Mesendoderm (in vitro differentiated cells): ENCODE results near the gene OR51B4.
"Not testable (repeated sequence)": the region's sequence is repeated elsewhere in the genome, so short reads cannot be mapped to it uniquely, and the experiment has no call there.

Experiments
- DNase-seq: peaks from one replicate; pipeline ENCODE4 v3.0.0; 2013
- H2AK5ac ChIP-seq: 2 replicates; pipeline ENCODE4 v1.6.1; 2013; ENCODE audit warnings: low read length, inconsistent platforms
- H2BK120ac ChIP-seq: 2 replicates; pipeline ENCODE4 v1.6.1; 2013; ENCODE audit warnings: low read depth, mild to moderate bottlenecking, low read length, moderate library complexity, mixed read lengths
- H2BK15ac ChIP-seq: replicated peaks from 2 replicates; pipeline ENCODE4 v1.6.1; 2013; ENCODE audit warnings: low read depth, mild to moderate bottlenecking, moderate library complexity
- H2BK5ac ChIP-seq: 2 replicates; pipeline ENCODE4 v1.6.1; 2013; ENCODE audit warnings: low read length, inconsistent platforms
- H3K18ac ChIP-seq: 2 replicates; pipeline ENCODE4 v1.6.1; 2013; ENCODE audit warnings: mild to moderate bottlenecking, low read length, mixed read lengths
- H3K23ac ChIP-seq: one replicate; pipeline ENCODE4 v1.6.1; 2013; ENCODE audit warnings: low read length
- H3K27ac ChIP-seq: 2 replicates; pipeline ENCODE4 v1.5.1; 2013; ENCODE audit warnings: low read depth, mild to moderate bottlenecking, inconsistent platforms, low read length, moderate library complexity
- H3K27me3 ChIP-seq: 2 replicates; pipeline ENCODE4 v1.6.1; 2013; ENCODE audit warnings: low read length, control low read depth, mild to moderate bottlenecking, inconsistent platforms; ENCODE audit not compliant: insufficient read depth, poor library complexity
- H3K36me3 ChIP-seq: 2 replicates; pipeline ENCODE4 v1.6.1; 2013; ENCODE audit warnings: low read length, inconsistent platforms; ENCODE audit not compliant: control insufficient read depth, insufficient read depth
- H3K4ac ChIP-seq: one replicate; pipeline ENCODE4 v1.6.1; 2013; ENCODE audit warnings: low read depth, mild to moderate bottlenecking, low read length, moderate library complexity
- H3K4me1 ChIP-seq: 2 replicates; pipeline ENCODE4 v1.6.1; 2013; ENCODE audit warnings: low read depth, low read length, inconsistent platforms; ENCODE audit not compliant: control insufficient read depth
- H3K4me2 ChIP-seq: 2 replicates; pipeline ENCODE4 v1.6.1; 2013; ENCODE audit warnings: low read length
- H3K4me3 ChIP-seq: 2 replicates; pipeline ENCODE4 v1.5.1; 2013; ENCODE audit warnings: mild to moderate bottlenecking, low read length
- H3K56ac ChIP-seq: one replicate; pipeline ENCODE4 v1.6.1; 2013; ENCODE audit warnings: low read length
- H3K79me1 ChIP-seq: 2 replicates; pipeline ENCODE4 v1.6.1; 2013; ENCODE audit warnings: low read length, inconsistent platforms
- H3K79me2 ChIP-seq: 2 replicates; pipeline ENCODE4 v1.6.1; 2013; ENCODE audit warnings: mild to moderate bottlenecking, low read length; ENCODE audit not compliant: control insufficient read depth, insufficient read depth
- H3K9ac ChIP-seq: 2 replicates; pipeline ENCODE4 v1.6.1; 2013; ENCODE audit warnings: low read length, inconsistent platforms
- H4K5ac ChIP-seq: one replicate; pipeline ENCODE4 v1.6.1; 2013; ENCODE audit warnings: low read length
- H4K8ac ChIP-seq: one replicate; pipeline ENCODE4 v1.6.1; 2013; ENCODE audit warnings: low read depth, mild to moderate bottlenecking, control low read depth, low read length, moderate library complexity
- WGBS: extraction: QIAGEN DNeasy Blood & Tissue Kit; methylation state at CpG from one replicate; pipeline ENCODE4 v1.1.7; 2013; ENCODE audit warnings: low lambda C conversion rate, missing lambda C conversion rate; ENCODE audit not compliant: insufficient coverage; ENCODE audit errors: extremely low coverage; 5-methylcytosine and 5-hydroxymethylcytosine counted together

OR51B4 gene

GRCh38 chr11:5304046-5304445, 2.3 kb upstream of the OR51B4 start:
- H3K36me3 ChIP-seq = no peaks in the 10 kb centered on the region
- H3K4me3 ChIP-seq = no peak overlapping the region
- DNase-seq = no peak
- no peak overlapping the region for H4K5ac ChIP-seq
- H3K27ac ChIP-seq = no peak overlapping the region
- no peak overlapping the region for H2AK5ac ChIP-seq
- no peak overlapping the region for H3K18ac ChIP-seq
- no peak overlapping the region for H2BK15ac ChIP-seq
- no peaks in the 10 kb centered on the region for H3K79me2 ChIP-seq
- WGBS = no CpG with 5 or more reads among the region's 1 CpG
- no peak overlapping the region for H4K8ac ChIP-seq
- H3K4me2 ChIP-seq = no peak overlapping the region
- no peaks in the 10 kb centered on the region for H3K27me3 ChIP-seq
- no peak overlapping the region for H2BK5ac ChIP-seq
- H3K23ac ChIP-seq = no peak overlapping the region
- no peak overlapping the region for H3K4ac ChIP-seq
- H2BK120ac ChIP-seq = no peak overlapping the region
- H3K56ac ChIP-seq = no peak overlapping the region
- no peaks in the 10 kb centered on the region for H3K79me1 ChIP-seq
- no peaks in the 10 kb centered on the region for H3K4me1 ChIP-seq
- no peak overlapping the region for H3K9ac ChIP-seq

GRCh38 chr11:5303626-5304025, 1.9 kb upstream of the OR51B4 start:
- H3K27ac ChIP-seq = no peak overlapping the region
- DNase-seq = no peak
- no peak overlapping the region for H3K23ac ChIP-seq
- H4K5ac ChIP-seq = no peak overlapping the region
- H3K4me2 ChIP-seq = no peak overlapping the region
- no peak overlapping the region for H3K4ac ChIP-seq
- no peak overlapping the region for H2AK5ac ChIP-seq
- H3K4me3 ChIP-seq = no peak overlapping the region
- H3K27me3 ChIP-seq = no peaks in the 10 kb centered on the region
- H2BK120ac ChIP-seq = no peak overlapping the region
- H3K79me1 ChIP-seq = no peaks in the 10 kb centered on the region
- no peak overlapping the region for H3K18ac ChIP-seq
- H3K56ac ChIP-seq = no peak overlapping the region
- no peaks in the 10 kb centered on the region for H3K4me1 ChIP-seq
- H2BK15ac ChIP-seq = no peak overlapping the region
- no peaks in the 10 kb centered on the region for H3K79me2 ChIP-seq
- no peak overlapping the region for H3K9ac ChIP-seq
- no peaks in the 10 kb centered on the region for H3K36me3 ChIP-seq
- H2BK5ac ChIP-seq = no peak overlapping the region
- no CpG with 5 or more reads among the region's 5 CpGs for WGBS
- no peak overlapping the region for H4K8ac ChIP-seq

- H3K27ac ChIP-seq = no peak overlapping the region
- no peak overlapping the region for H4K5ac ChIP-seq
- H2AK5ac ChIP-seq = no peak overlapping the region
- H3K18ac ChIP-seq = no peak overlapping the region
- H4K8ac ChIP-seq = no peak overlapping the region
- no peak overlapping the region for H2BK120ac ChIP-seq
- no peak overlapping the region for H3K9ac ChIP-seq
- H3K79me2 ChIP-seq = no peaks in the 10 kb centered on the region
- no peak overlapping the region for H3K4ac ChIP-seq
- H3K56ac ChIP-seq = no peak overlapping the region
- no CpG with 5 or more reads among the region's 3 CpGs for WGBS
- H3K4me1 ChIP-seq = no peaks in the 10 kb centered on the region
- H3K4me3 ChIP-seq = no peak overlapping the region
- no peaks in the 10 kb centered on the region for H3K36me3 ChIP-seq
- H3K27me3 ChIP-seq = no peaks in the 10 kb centered on the region
- H3K79me1 ChIP-seq = no peaks in the 10 kb centered on the region
- DNase-seq = no peak
- no peak overlapping the region for H3K4me2 ChIP-seq
- H2BK5ac ChIP-seq = no peak overlapping the region
- no peak overlapping the region for H3K23ac ChIP-seq
- no peak overlapping the region for H2BK15ac ChIP-seq
These were observed 1.5 kb downstream of the OR51B4 start for GRCh38 chr11:5300251-5300650.

GRCh38 chr11:5298451-5298850, 3.3 kb downstream of the OR51B4 start:
- WGBS = no CpG with 5 or more reads among the region's 1 CpG
- H3K27ac ChIP-seq = no peak overlapping the region
- no peak for DNase-seq
- H3K4me1 ChIP-seq = no peaks in the 10 kb centered on the region
- H2BK120ac ChIP-seq = no peak overlapping the region
- no peak overlapping the region for H3K4ac ChIP-seq
- H2BK15ac ChIP-seq = no peak overlapping the region
- no peak overlapping the region for H2AK5ac ChIP-seq
- no peaks in the 10 kb centered on the region for H3K36me3 ChIP-seq
- H3K23ac ChIP-seq = no peak overlapping the region
- H3K4me3 ChIP-seq = no peak overlapping the region
- no peak overlapping the region for H3K56ac ChIP-seq
- H2BK5ac ChIP-seq = no peak overlapping the region
- H3K9ac ChIP-seq = no peak overlapping the region
- H3K79me2 ChIP-seq = no peaks in the 10 kb centered on the region
- H3K79me1 ChIP-seq = no peaks in the 10 kb centered on the region
- no peaks in the 10 kb centered on the region for H3K27me3 ChIP-seq
- no peak overlapping the region for H3K4me2 ChIP-seq
- no peak overlapping the region for H4K5ac ChIP-seq
- H4K8ac ChIP-seq = no peak overlapping the region
- no peak overlapping the region for H3K18ac ChIP-seq

DNA sequence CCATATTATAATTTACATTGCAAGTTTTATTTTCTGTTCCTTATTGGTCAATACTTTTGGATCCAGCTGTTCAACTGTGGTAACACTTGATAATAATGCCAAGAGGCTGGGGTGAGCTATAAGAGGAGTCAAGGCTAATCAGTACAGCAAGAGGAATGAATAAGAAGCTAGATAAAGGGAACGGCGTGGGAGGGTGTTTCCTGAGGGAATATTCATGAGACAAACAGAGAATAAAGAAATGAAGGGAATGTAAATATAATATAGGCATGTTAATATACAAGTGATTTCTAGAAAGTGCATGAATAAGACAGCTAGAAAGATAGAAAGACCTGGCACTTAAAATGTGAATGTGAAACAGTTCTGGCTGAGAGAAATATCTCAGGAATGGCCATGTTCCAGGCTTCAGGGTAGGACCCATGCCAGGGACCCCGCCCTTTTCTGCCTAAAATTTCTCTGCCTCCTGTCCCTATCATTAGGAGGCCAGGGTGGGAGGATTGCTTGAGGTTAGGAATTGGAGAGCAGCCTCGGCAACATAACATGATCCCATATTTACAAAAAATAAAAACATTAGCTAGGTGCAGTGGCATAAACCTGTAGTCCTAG, 3.9 kb downstream of the OR51B4 start:
- H3K4me2 ChIP-seq = no peak overlapping the region
- no peaks in the 10 kb centered on the region for H3K36me3 ChIP-seq
- H2AK5ac ChIP-seq = no peak overlapping the region
- H2BK15ac ChIP-seq = no peak overlapping the region
- no peaks in the 10 kb centered on the region for H3K4me1 ChIP-seq
- H3K56ac ChIP-seq = no peak overlapping the region
- no peak overlapping the region for H2BK5ac ChIP-seq
- H3K9ac ChIP-seq = no peak overlapping the region
- no peak for DNase-seq
- no peak overlapping the region for H3K4me3 ChIP-seq
- no peak overlapping the region for H4K5ac ChIP-seq
- no peak overlapping the region for H3K4ac ChIP-seq
- H2BK120ac ChIP-seq = no peak overlapping the region
- H3K27me3 ChIP-seq = no peaks in the 10 kb centered on the region
- no peak overlapping the region for H4K8ac ChIP-seq
- no peaks in the 10 kb centered on the region for H3K79me1 ChIP-seq
- H3K23ac ChIP-seq = no peak overlapping the region
- no peaks in the 10 kb centered on the region for H3K79me2 ChIP-seq
- 100% methylated on average over 2 of the region's 4 CpGs for WGBS
- H3K18ac ChIP-seq = no peak overlapping the region
- no peak overlapping the region for H3K27ac ChIP-seq

DNA sequence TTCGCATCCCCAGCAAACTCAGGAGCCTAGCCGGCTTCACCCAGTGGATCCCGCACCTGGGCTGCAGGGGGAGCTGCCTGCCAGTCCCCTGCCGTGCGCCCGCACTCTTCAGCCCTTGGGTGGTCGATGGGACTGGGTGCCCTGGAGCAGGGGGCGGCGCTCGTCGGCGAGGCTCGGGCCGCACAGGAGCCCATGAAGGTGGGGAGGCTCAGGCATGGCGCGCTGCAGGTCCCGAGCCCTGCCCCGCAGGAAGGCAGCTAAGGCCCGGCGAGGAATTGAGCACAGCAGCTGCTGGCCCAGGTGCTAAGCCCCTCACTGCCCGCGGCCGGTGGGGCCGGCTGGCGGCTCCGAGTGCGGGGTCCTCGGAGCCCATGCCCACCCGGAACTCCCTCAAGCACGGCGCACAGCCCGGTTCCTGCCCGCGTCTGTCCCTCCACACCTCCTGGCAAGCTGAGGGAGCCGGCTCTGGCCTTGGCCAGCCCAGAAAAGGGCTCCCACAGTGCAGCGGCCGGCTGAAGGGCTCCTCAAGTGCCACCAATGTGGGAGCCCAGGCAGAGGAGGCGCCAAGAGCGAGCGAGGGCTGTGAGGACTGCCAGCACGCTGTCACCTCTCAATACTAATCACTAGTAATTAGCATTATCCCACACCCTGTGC, 7.3 kb downstream of the OR51B4 start:
- H3K18ac ChIP-seq = not testable (repeated sequence)

More for the DNA sequence above, 7.3 kb downstream of the OR51B4 start:
- not testable (repeated sequence) for H3K23ac ChIP-seq, H3K27ac ChIP-seq, H2BK5ac ChIP-seq, H2AK5ac ChIP-seq, H3K4me2 ChIP-seq, H3K79me1 ChIP-seq, H2BK120ac ChIP-seq, H3K79me2 ChIP-seq, H3K4me1 ChIP-seq, H3K27me3 ChIP-seq, H3K4me3 ChIP-seq, H3K9ac ChIP-seq, DNase-seq, H3K36me3 ChIP-seq, H2BK15ac ChIP-seq, H4K5ac ChIP-seq, H4K8ac ChIP-seq, H3K4ac ChIP-seq, H3K56ac ChIP-seq
- WGBS = no CpG with 5 or more reads among the region's 41 CpGs
